ENCODE results near the gene MACROD1. TPM values are rescaled to one million over a fixed set of nuclear protein-coding genes. Genes with fewer than 3 reads are reported as not detected.

Gene MACROD1
- total and polyA plus RNA-seq, 9 of the 15 experiments (the other 6 are each of a cell fraction or from before 2014, with no cell fraction given) = 1.1 to 60.0 (median 26.4) TPM

DNA sequence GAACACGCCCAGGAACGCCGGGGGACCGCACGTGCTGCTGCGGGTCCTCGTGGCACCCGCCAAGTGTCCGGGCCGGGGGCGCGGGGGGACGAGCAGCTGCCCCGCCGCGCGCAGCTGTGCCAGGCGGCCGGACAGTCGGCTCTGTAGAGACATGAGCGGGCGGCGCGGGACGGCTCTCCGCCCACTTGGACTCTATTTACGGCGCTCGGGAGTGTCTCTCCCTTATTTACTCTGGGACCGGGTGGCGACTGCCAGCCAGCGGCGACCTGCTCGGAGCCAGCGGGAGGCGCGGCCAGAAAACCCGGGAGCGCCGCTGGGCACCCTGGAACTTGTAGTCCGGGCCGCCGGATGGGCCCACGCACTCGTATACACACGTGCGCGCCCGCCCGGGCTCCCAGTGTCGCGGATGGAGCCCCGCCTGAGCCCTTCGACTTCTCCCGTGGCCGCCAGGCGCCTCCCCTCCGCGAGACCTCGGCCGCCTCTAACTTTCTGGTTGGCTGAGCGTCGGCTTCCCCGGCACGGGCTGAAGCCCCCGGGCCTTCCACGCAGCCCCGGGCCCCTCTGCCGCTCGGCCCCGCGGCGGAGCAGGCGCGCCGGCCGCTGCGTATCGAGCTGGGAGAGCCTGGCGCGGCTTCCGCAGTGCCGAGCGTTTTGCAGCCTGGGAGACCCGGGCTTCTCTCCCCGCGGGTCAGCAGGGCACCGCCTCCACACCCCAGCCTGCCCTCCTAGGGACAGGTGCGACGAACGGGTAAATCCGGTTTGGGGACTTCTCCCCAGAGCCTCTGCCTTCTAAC lies at the start of gene MACROD1 (continued):
- TF ChIP-seq ZNF639 (CRISPR knock-in tag; conservative IDR thresholded peaks at IDR 0.05 in 1 of 2, IDR thresholded peaks at IDR 0.05 in 1 of 2) = peak in 1 of 2 experiments; percentile 64; a peak in 1 of 4 replicates
- no peak for TF ChIP-seq HIVEP1 (CRISPR knock-in tag; IDR thresholded peaks at IDR 0.05)
- TF ChIP-seq TFAM (CRISPR knock-in tag; conservative IDR thresholded peaks at IDR 0.05) = no peak
- TF ChIP-seq, protein P1, sequence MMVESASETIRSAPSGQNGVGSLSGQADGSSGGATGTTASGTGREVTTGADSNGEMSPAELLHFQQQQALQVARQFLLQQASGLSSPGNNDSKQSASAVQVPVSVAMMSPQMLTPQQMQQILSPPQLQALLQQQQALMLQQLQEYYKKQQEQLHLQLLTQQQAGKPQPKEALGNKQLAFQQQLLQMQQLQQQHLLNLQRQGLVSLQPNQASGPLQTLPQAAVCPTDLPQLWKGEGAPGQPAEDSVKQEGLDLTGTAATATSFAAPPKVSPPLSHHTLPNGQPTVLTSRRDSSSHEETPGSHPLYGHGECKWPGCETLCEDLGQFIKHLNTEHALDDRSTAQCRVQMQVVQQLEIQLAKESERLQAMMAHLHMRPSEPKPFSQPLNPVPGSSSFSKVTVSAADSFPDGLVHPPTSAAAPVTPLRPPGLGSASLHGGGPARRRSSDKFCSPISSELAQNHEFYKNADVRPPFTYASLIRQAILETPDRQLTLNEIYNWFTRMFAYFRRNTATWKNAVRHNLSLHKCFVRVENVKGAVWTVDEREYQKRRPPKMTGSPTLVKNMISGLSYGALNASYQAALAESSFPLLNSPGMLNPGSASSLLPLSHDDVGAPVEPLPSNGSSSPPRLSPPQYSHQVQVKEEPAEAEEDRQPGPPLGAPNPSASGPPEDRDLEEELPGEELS (CRISPR knock-in tag; IDR thresholded peaks at IDR 0.05; ENCODE audit: borderline replicate concordance) = peak; percentile 89; the same call in 1 of the 2 replicates
- no peak for TF ChIP-seq POLR2H (tag; IDR thresholded peaks at IDR 0.05; ENCODE audit: low read depth)
- TF ChIP-seq, protein P2, sequence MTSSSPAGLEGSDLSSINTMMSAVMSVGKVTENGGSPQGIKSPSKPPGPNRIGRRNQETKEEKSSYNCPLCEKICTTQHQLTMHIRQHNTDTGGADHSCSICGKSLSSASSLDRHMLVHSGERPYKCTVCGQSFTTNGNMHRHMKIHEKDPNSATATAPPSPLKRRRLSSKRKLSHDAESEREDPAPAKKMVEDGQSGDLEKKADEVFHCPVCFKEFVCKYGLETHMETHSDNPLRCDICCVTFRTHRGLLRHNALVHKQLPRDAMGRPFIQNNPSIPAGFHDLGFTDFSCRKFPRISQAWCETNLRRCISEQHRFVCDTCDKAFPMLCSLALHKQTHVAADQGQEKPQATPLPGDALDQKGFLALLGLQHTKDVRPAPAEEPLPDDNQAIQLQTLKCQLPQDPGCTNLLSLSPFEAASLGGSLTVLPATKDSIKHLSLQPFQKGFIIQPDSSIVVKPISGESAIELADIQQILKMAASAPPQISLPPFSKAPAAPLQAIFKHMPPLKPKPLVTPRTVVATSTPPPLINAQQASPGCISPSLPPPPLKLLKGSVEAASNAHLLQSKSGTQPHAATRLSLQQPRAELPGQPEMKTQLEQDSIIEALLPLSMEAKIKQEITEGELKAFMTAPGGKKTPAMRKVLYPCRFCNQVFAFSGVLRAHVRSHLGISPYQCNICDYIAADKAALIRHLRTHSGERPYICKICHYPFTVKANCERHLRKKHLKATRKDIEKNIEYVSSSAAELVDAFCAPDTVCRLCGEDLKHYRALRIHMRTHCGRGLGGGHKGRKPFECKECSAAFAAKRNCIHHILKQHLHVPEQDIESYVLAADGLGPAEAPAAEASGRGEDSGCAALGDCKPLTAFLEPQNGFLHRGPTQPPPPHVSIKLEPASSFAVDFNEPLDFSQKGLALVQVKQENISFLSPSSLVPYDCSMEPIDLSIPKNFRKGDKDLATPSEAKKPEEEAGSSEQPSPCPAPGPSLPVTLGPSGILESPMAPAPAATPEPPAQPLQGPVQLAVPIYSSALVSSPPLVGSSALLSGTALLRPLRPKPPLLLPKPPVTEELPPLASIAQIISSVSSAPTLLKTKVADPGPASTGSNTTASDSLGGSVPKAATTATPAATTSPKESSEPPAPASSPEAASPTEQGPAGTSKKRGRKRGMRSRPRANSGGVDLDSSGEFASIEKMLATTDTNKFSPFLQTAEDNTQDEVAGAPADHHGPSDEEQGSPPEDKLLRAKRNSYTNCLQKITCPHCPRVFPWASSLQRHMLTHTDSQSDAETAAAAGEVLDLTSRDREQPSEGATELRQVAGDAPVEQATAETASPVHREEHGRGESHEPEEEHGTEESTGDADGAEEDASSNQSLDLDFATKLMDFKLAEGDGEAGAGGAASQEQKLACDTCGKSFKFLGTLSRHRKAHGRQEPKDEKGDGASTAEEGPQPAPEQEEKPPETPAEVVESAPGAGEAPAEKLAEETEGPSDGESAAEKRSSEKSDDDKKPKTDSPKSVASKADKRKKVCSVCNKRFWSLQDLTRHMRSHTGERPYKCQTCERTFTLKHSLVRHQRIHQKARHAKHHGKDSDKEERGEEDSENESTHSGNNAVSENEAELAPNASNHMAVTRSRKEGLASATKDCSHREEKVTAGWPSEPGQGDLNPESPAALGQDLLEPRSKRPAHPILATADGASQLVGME (CRISPR knock-in tag; IDR thresholded peaks at IDR 0.05) = 0 out of 2 replicates have a peak, but pooled peaks have one; percentile 46
- no peak for TF ChIP-seq WHSC1 (IDR thresholded peaks at IDR 0.05; ENCODE audit: low read length)
- TF ChIP-seq ARID3A (IDR thresholded peaks at IDR 0.05; ENCODE audit: borderline replicate concordance, low read depth, low read length) = no peak
- no peak for TF ChIP-seq CAMTA2 (CRISPR knock-in tag; conservative IDR thresholded peaks at IDR 0.05)
- TF ChIP-seq PTRF (tag; IDR thresholded peaks at IDR 0.05) = no peak
- TF ChIP-seq XRCC4 (IDR thresholded peaks at IDR 0.05; ENCODE audit: extremely low read depth, insufficient read depth, insufficient read length) = no peak
- no peak for TF ChIP-seq ZNF445 (CRISPR knock-in tag; IDR thresholded peaks at IDR 0.05; ENCODE audit: low read depth)
- 0 out of 2 replicates have a peak, but pooled peaks have one; percentile 28 for TF ChIP-seq ZBTB9 (CRISPR knock-in tag; IDR thresholded peaks at IDR 0.05)
